ENCODE data around the gene PIH1D1. TPM values are rescaled to one million over a fixed set of nuclear protein-coding genes. Genes with fewer than 3 reads are reported as not detected.

The PIH1D1 gene
- total and polyA plus RNA-seq, 12 donors, result 15.7 to 60.0 (median 29.3) TPM

DNA sequence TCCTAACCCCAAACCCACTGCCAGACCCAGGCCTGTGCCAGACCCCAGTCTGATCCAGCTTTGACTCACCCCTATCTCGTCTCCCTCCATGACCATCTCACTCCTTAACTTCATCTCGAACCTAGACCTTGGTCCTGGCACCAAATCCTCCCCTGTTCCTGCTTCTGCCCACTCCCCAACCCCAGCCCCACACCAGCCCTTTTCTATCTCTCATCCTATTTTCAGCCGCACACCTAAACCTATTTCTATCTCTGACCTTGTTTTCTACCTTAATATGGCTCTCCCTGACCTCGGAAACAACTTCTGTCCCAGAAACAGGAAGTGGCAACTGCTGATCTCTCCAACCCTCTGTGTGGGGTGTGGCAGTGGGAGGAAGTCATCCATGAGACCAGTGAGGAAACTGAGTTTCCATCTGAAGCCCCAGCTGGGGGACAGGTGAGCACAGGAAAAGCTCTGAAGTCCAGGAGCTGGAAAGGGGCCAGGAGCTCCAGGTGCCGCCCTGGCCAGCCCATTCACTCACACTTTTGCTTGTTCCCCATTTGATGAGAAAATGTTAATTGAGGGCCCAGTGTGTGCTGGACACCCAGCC is 42.1 kb downstream of the PIH1D1 start:
- DNase-seq (no peak), ATAC-seq (no peak)
- Histone ChIP-seq H3K27ac (peak overlapping the region in 1 of 10 donors; percentile 50), H3K9me3 (no peaks in the 10 kb centered on the region), H3K36me3 (no peaks in the 10 kb centered on the region), H3K27me3 (no peaks in the 10 kb centered on the region), H3K4me3 (no peak overlapping the region), H3K4me1 (peaks cover 0 to 17% (median 0%) of the 10 kb centered on the region in 9 donors)
- intact Hi-C loops (cut with DNase I), result no loop called here
- 75 to 80% methylated on average over 5 of the region's 5 CpGs for WGBS, 2 donors
- TF ChIP-seq, protein P1, sequence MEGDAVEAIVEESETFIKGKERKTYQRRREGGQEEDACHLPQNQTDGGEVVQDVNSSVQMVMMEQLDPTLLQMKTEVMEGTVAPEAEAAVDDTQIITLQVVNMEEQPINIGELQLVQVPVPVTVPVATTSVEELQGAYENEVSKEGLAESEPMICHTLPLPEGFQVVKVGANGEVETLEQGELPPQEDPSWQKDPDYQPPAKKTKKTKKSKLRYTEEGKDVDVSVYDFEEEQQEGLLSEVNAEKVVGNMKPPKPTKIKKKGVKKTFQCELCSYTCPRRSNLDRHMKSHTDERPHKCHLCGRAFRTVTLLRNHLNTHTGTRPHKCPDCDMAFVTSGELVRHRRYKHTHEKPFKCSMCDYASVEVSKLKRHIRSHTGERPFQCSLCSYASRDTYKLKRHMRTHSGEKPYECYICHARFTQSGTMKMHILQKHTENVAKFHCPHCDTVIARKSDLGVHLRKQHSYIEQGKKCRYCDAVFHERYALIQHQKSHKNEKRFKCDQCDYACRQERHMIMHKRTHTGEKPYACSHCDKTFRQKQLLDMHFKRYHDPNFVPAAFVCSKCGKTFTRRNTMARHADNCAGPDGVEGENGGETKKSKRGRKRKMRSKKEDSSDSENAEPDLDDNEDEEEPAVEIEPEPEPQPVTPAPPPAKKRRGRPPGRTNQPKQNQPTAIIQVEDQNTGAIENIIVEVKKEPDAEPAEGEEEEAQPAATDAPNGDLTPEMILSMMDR (IDR thresholded peaks at IDR 0.05), result no peak

DNA sequence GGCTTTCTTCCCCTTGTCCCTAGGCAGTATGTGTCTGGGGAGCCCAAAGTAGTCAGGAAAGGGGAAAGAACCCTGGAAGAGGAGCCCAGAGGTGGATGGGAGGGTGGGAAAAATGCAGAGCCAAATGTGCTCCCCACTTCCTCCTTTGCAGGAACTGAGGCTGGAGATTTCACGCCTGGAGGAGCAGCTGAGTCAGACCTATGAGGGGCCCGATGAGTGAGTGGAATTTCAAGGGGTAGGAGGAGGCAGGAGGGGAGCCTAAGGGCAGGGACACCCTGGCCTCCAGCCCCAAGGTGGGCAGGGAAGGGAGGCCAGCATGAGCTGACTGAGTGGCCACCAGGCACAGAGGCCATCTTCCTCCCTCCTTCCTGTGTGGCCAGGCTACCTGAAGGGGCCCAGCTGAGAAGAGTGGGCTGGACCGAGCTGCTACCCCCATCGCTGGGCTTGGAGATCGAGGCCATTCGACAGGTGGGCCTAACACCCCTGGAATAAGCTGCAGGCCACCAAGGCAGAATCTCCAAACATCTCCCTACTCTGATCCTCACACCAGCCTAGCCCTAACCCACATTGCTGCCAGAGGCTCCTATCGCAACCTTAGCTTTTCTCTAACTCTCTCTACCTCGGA is 42.7 kb downstream of the PIH1D1 start:
- H3K4me3 ChIP-seq, result no peak overlapping the region
- DNase-seq, result no peak
- no peaks in the 10 kb centered on the region for H3K9me3 ChIP-seq
- peak overlapping the region in 1 of 10 donors; percentile 50 for H3K27ac ChIP-seq
- TF ChIP-seq, protein P1 (IDR thresholded peaks at IDR 0.05), result no peak
- no peaks in the 10 kb centered on the region for H3K27me3 ChIP-seq
- peaks cover 0 to 17% (median 0%) of the 10 kb centered on the region in 9 donors for H3K4me1 ChIP-seq
- intact Hi-C loops (cut with DNase I), result no loop called here
- peak in 1 of 8 donors; percentile 16 for ATAC-seq
- H3K36me3 ChIP-seq, result no peaks in the 10 kb centered on the region
- WGBS, 2 donors, result 79 to 81% methylated on average over 8 of the region's 8 CpGs

DNA sequence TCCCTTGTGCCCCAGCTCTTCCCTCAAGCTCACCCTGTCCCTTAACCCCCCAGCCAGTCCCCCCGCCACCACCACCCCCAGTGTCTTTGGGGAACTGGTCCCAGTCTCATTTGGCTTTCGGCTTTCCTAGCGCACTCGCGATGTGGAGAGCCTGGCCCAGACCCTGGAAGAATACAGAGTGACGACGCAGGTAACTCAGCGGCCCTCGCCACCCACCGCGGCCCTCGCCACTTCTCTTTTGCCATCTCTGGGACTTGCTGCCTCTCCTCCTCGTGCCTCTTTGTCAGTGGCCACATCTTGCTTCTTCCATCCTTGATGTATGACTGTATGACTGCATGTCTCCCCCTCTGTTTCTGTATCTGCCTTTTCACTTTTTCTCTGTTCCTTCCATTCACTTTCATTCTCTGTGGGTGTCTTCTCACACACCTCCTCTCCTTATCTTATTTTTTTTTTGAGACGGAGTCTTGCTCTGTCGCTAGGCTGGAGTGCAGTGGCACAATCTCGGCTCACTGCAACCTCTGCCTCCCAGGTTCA is 44.1 kb downstream of the PIH1D1 start:
- Histone ChIP-seq H3K4me3 (no peak overlapping the region), H3K4me1 (peaks cover 0 to 17% (median 0%) of the 10 kb centered on the region in 9 donors), H3K36me3 (no peaks in the 10 kb centered on the region), H3K27me3 (peaks cover 0 to 2% (median 0%) of the 10 kb centered on the region in 7 donors), H3K9me3 (no peaks in the 10 kb centered on the region), H3K27ac (no peak overlapping the region)
- WGBS, 2 donors, result 85 to 86% methylated on average over 16 of the region's 16 CpGs
- intact Hi-C loops (cut with DNase I), result no loop called here
- ATAC-seq, result no peak
- TF ChIP-seq, protein P1 (IDR thresholded peaks at IDR 0.05), result no peak
- DNase-seq, result no peak

DNA sequence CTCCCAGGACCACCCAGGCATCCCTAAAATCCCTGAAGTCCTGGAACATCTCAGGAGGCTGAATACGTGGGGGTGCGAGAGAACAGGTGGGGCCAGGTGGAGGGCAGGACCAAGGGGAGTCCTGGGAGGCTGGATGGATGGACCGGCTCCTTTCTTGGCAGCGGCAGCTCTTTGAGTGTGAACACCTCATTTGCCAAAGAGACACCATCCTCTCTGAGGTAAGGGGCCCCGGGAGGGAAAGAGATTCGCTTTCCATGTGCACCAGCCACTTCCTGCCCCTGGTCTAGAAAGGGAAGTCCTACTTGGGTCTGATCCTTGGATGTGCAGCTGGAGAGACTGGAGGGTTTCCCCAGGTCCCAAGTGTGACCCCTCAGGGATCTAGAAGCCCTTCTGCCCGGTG is 44.5 kb downstream of the PIH1D1 start:
- no peak for ATAC-seq
- peaks cover 0 to 6% (median 0%) of the 10 kb centered on the region in 7 donors for H3K27me3 ChIP-seq

More for the DNA sequence above, 44.5 kb downstream of the PIH1D1 start:
- no peaks in the 10 kb centered on the region for H3K36me3 ChIP-seq
- no peak for DNase-seq
- H3K4me1 ChIP-seq, result peaks cover 0 to 17% (median 0%) of the 10 kb centered on the region in 9 donors
- intact Hi-C loops (cut with DNase I), result no loop called here
- WGBS, 2 donors, result 64 to 76% methylated on average over 7 of the region's 7 CpGs
- H3K27ac ChIP-seq, result no peak overlapping the region
- no peak overlapping the region for H3K4me3 ChIP-seq
- H3K9me3 ChIP-seq, result no peaks in the 10 kb centered on the region
- TF ChIP-seq, protein P1 (IDR thresholded peaks at IDR 0.05), result no peak

Measured in heart right ventricle (tissue), 16 donors.